Measurements from ENCODE around the gene TENM3.

DNA sequence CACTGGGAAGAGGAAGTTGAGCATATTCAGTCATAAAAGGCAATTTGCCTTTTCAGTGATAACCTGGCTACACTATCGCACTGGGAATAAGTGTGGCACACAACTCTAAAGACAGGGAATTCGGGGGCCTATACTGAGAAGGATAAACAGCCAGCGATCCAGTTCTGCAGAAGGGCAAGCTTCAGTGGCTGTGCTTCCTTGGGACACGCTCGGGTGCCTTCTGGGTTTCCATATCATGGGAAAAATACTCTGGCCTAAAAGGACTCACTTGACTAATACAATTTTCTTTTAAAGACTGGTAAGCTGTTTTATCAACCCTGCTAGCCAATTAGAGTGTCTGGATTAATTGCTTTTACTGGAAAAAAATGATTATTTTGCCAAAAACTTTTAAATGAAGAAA is 58.5 kb downstream of the TENM3 start:
- no peak for TF ChIP-seq RARB (CRISPR knock-in tag; IDR thresholded peaks at IDR 0.05)
- TF ChIP-seq ZFP3 (CRISPR knock-in tag; IDR thresholded peaks at IDR 0.05): no peak
- TF ChIP-seq ZFP30 (CRISPR knock-in tag; IDR thresholded peaks at IDR 0.05): no peak
- no peak for TF ChIP-seq ZNF565 (CRISPR knock-in tag; conservative IDR thresholded peaks at IDR 0.05; ENCODE audit: low read depth)
- no peak for TF ChIP-seq SNAI2 (CRISPR knock-in tag; IDR thresholded peaks at IDR 0.05)
